Measurements from ENCODE around the gene NDUFS7. TPM values are rescaled to one million over a fixed set of nuclear protein-coding genes. Genes with fewer than 3 reads are reported as not detected.

NDUFS7 gene
- total RNA-seq, 1 donor: 40.7 TPM

DNA sequence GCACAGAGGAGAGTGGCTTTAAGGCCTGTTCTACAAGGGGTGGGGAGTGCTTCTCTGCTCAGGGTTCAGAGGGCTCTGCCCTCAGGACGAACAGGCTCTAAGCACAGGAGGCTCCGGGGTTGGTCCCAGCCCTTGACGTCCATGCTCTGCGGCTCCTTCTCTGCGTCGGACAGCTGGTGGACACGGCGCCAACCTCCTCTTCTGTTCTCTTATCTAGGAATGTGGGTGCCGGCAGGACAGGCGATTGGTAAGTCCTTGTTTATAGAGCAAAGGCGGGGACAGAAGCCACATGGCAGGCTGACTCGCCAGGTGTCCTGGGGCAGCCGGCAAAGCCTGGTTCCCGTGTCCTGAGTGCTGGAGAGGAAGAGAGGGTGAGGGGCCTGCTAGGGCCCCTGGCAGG is 46.0 kb downstream of the NDUFS7 start:
- TF ChIP-seq, protein P1, sequence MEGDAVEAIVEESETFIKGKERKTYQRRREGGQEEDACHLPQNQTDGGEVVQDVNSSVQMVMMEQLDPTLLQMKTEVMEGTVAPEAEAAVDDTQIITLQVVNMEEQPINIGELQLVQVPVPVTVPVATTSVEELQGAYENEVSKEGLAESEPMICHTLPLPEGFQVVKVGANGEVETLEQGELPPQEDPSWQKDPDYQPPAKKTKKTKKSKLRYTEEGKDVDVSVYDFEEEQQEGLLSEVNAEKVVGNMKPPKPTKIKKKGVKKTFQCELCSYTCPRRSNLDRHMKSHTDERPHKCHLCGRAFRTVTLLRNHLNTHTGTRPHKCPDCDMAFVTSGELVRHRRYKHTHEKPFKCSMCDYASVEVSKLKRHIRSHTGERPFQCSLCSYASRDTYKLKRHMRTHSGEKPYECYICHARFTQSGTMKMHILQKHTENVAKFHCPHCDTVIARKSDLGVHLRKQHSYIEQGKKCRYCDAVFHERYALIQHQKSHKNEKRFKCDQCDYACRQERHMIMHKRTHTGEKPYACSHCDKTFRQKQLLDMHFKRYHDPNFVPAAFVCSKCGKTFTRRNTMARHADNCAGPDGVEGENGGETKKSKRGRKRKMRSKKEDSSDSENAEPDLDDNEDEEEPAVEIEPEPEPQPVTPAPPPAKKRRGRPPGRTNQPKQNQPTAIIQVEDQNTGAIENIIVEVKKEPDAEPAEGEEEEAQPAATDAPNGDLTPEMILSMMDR (IDR thresholded peaks at IDR 0.05; ENCODE audit: insufficient read depth, low read length): no peak
- no peak for DNase-seq (ENCODE audit: low read depth)
- H3K4me3 ChIP-seq (ENCODE audit: low read depth, low read length): no peak overlapping the region

DNA sequence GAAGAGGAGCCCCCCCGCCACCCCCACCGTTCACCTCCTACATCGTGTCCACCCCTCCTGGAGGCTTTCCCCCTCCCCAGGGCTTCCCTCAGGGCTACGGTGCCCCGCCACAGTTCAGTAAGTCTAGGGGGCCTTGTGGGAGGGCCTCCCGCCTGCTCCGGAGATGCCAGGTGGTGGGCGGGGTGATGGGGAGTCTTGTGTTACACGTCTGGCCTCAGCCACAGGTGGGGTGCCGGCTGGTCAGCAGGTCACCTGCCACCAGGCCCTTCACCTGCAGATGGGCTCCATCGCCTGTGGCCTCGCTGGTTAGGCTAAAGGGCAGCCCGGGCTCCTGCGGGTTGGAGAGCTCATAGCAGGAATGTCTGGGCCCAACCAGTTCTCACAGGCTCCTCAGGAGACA is 46.5 kb downstream of the NDUFS7 start:
- DNase-seq (ENCODE audit: low read depth): no peak
- TF ChIP-seq, protein P1 (IDR thresholded peaks at IDR 0.05; ENCODE audit: insufficient read depth, low read length): no peak
- no peak overlapping the region for H3K4me3 ChIP-seq (ENCODE audit: low read depth, low read length)

DNA sequence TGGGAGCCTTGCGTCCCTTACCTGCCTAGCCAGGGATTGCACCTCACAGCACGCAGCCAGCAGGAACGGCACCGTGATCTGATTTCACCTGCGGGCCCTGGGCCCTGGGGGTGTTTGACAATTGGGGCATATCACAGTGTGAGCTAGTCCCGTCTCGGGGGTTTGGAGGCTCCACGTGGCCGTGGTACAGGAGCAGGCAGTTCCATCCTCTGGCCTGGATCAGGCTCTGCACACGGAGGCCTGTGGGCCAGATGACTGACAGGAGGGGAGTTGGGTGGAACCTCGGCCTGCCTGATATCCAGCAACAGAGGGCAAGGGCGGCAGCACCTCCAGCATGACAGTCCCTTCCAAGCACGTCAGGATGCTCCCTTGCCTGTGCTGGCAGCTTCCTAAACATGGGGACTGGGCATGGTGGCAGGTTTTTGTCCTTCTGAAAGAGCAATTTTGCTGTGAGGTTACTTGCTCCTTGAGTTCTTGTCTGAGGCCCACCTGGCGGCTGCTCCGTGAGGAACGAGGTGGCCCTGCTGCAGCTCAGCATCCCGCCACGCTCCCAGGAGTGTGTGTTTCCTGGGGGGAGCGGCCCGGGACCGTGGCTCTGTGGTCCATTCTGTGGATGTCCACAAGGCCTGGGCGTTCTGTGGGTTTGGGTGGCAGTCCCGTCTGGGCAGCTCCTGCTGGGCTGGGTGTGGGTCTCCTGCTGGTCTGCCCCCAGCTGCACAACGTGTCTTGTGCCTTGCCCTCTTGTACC is 48.2 kb downstream of the NDUFS7 start:
- no peak for DNase-seq (ENCODE audit: low read depth)
- TF ChIP-seq, protein P1 (IDR thresholded peaks at IDR 0.05; ENCODE audit: insufficient read depth, low read length): no peak
- no peak overlapping the region for H3K4me3 ChIP-seq (ENCODE audit: low read depth, low read length)

DNA sequence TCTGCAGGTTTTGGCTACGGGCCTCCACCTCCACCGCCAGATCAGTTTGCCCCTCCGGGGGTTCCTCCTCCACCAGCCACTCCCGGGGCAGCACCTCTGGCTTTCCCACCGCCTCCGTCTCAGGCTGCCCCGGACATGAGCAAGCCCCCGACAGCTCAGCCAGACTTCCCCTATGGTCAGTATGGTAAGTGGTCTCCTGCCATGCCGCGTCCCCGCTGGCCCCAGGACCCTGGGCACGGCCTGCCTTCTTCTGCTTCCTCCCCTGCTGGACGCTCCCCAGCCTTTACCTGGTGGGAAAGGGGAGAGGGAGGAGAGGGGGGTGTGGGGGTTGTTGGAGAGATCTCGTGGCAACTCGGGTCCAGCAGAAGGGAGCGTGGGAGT is 48.8 kb downstream of the NDUFS7 start:
- no peak overlapping the region for H3K4me3 ChIP-seq (ENCODE audit: low read depth, low read length)
- TF ChIP-seq, protein P1 (IDR thresholded peaks at IDR 0.05; ENCODE audit: insufficient read depth, low read length): no peak

DNA sequence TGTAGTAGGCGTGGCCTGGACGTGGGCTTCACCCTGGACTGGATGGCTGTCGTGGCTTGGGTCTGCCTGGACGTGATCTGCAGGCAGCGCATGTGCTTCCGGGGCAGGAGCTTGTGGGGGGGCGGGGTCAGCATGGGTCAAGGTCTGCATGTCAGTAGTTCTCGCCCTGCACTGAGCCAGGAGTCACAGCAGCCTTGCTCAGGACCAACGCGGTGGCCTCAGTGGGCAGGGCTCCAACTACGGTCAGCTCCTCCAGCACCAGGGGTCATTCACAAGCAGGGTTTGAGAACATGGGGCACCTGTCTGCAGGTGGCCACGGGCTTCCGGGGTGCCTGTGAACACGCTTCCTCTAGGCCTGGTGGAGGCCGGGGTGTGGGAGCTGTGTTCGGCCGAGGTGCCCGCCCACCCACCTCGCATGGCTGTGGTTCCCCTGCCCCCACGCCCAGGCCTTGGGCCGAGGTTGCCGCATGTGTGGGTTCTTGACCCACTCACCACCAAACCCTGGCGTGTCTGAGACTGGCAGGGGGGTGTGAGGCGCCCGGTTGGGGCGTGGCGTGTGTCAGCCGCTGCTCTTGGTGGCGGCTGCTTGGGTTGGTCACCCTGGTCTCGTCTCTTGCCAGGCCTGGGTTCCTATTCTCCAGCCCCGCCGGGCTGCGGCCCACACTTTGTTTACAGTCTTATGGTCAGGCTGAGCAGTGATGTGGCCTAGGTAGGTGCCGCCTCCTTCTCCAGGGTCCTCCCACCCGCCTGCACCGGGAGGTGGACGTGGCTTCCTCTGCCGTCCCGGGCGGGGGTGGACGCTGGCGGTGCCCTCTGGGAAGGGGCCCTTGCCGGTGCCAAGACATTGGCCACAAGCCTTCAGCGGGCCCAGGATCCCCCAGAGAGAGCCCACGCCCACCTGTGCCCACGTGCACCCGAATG is 49.7 kb downstream of the NDUFS7 start:
- TF ChIP-seq, protein P1 (IDR thresholded peaks at IDR 0.05; ENCODE audit: insufficient read depth, low read length): no peak
- no peak for DNase-seq (ENCODE audit: low read depth)
- no peak overlapping the region for H3K4me3 ChIP-seq (ENCODE audit: low read depth, low read length)

More for the DNA sequence above, 48.8 kb downstream of the NDUFS7 start:
- no peak for DNase-seq (ENCODE audit: low read depth)

DNA sequence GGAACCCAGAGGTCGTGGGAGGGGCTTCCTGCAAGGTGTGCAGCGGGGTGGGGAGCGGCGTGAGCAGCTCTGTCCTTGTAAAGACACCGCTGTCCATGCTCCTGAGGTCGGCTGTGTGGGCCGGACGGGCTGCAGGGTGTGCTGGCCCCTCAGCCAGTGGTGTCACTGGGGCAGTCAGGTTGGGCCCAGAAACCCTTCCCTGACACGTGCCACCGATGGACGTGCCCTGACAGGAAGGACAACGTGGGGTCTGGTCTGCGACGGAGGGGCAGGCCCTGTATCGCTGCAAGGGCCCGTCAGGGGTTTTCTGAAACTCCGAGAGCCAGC is 50.3 kb downstream of the NDUFS7 start:
- no peak overlapping the region for H3K4me3 ChIP-seq (ENCODE audit: low read depth, low read length)
- DNase-seq (ENCODE audit: low read depth): no peak
- TF ChIP-seq, protein P1 (IDR thresholded peaks at IDR 0.05; ENCODE audit: insufficient read depth, low read length): no peak
